GM18867 (cell line): ENCODE results near the gene MAGI1.

ENCODE experiments used
- ATAC-seq: cut with Tn5 transposase; IDR thresholded peaks from one replicate; pipeline ENCODE4 v1.9.1; 2021; ENCODE audit warnings: mild to moderate bottlenecking, moderate library complexity; ENCODE audit not compliant: unreplicated experiment

Gene MAGI1

DNA sequence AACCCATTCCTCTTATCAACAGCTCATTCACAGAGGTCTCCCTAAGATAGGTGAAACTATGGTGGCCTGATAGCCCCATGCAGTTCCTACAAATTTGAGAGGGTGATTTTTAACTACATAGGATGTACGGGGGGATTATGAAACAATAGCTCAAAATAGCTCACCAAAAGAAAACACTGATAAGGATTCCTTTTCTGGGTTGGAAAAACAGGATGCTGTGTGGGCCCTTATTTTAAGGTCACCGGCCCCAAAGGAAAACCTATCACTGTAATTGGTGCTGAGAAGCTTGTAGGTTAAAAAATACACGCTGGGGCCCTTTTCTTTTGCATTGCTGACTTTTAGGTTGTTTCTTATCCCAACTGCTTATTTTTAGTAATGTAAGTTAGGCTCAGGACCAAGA is 627.4 kb downstream of the MAGI1 start:
- no peak for ATAC-seq

GRCh38 chr3:65409176-65409569 is 629.5 kb downstream of the MAGI1 start:
- no peak for ATAC-seq

- ATAC-seq = no peak
These were observed 630.1 kb downstream of the MAGI1 start for GRCh38 chr3:65408531-65409175.

DNA sequence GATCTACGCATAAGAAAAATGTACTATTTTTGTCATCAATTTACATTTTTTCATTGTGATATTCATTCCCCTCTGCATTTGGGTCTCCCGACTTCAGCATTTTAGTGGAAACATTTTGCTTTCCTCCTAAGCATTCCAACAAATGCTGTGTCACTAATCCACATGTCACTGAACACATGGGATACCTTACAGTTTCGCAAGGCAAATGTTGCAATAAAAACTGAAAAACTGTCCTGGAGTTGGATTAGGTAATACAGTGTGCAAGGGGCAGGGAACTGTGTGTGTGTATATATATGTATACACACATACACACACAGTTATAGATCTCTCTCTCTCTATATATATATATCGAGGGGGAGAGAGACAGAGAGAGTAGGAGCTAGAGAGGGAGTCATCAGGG is 632.2 kb downstream of the MAGI1 start:
- no peak for ATAC-seq

DNA sequence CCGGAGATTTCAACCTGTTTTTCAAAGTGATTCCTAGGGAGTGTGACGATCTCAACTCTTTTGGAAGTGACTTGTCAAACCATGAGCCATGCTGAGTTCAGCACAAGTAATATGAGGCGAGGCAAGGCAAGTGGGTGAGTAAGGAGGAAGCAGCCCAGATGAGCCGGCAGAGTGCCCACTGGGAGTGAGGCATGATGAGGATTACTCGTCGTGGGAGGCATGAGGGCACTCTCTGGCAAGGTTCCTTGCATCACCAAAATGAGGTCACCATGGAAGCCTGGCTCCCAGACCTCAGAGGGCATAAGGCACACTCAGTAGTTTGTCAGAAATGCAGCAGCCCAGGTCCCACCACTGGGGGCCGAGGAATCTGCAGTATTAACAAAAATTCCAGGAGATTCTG is 636.1 kb downstream of the MAGI1 start:
- ATAC-seq = no peak

GRCh38 chr3:65401359-65402305 is 637.1 kb downstream of the MAGI1 start:
- no peak for ATAC-seq

GRCh38 chr3:65400899-65401298 is 637.8 kb downstream of the MAGI1 start:
- no peak for ATAC-seq

- no peak for ATAC-seq
These were observed 639.8 kb downstream of the MAGI1 start for GRCh38 chr3:65398953-65399352.

GRCh38 chr3:65396078-65396477 is 642.6 kb downstream of the MAGI1 start:
- no peak for ATAC-seq

GRCh38 chr3:65391068-65391467 is 647.6 kb downstream of the MAGI1 start:
- ATAC-seq = no peak

GRCh38 chr3:65385805-65386204 is 652.9 kb downstream of the MAGI1 start:
- ATAC-seq = no peak

- ATAC-seq = no peak
These were observed 657.2 kb downstream of the MAGI1 start for GRCh38 chr3:65381496-65382010.

GRCh38 chr3:65379223-65379622 is 659.5 kb downstream of the MAGI1 start:
- ATAC-seq = no peak

- no peak for ATAC-seq
These were observed 661.1 kb downstream of the MAGI1 start for GRCh38 chr3:65377637-65378036.

- ATAC-seq = no peak
These were observed 662.3 kb downstream of the MAGI1 start for GRCh38 chr3:65376426-65376825.

DNA sequence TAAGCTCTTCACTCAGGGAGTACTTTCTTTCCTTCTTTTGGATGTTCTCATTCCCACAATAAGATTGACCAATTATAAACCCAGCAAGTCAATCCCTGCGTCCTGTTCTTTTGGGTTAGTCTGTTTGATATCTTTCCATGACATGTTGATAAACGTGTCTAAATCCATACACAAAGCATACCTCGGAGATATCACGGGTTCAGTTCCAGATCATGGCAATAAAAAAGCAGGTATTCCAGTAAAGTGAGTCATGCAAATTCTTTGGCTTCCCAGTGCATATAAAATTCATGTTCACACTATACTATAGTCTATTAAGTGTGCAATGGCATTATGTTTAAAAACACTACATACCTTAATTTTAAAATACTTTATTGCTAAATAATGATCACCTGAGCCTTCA is 667.7 kb downstream of the MAGI1 start:
- no peak for ATAC-seq

DNA sequence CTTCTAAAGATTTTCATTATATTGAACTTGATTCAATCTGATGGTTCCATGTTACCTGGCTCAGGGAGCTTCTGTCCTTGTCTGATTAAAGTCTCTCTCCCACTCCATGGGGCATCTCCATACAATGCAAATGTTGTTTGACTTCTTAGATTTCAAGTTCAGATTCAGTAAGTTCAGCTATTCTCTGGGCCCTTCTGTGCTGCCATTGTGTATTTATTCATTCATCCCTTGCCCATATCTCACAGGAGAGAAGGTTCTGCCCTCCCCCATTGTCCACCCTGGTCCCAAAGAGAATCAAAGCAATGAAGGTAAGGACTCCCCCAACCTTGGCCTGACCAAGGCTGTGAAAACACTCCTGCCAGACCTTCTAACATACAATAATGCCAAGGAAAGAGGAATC is 669.9 kb downstream of the MAGI1 start:
- ATAC-seq = no peak

- no peak for ATAC-seq
These were observed 676.0 kb downstream of the MAGI1 start for GRCh38 chr3:65362688-65363087.

- no peak for ATAC-seq
These were observed 677.3 kb downstream of the MAGI1 start for GRCh38 chr3:65361448-65361847.

- no peak for ATAC-seq
These were observed 682.1 kb downstream of the MAGI1 start for GRCh38 chr3:65356331-65357248.

DNA sequence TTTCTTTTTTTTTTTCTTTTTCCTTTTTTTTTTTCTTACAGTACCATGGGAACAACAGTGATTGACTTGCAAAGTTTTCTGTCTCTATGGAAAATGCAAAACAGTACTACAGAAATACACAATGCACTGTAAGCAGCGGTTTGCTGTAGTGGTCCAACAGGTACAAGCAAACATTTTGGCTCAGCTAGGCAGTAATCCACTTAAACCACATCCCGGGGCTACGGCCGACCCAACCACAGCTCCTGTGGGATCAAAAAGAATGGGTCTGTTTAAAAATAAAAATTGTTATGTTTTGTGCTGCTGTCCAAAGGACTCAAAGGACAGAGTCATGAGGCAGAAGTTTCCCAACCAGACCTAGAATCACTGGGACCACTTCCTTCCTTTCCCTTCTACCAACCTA is 683.8 kb downstream of the MAGI1 start:
- ATAC-seq = no peak
